SU-DHL-6 (cell line): Measurements from ENCODE around the gene GHR.

Source experiments
- H2AFZ ChIP-seq: fragments of 200-600 bp; sonication (generic); 2 replicates; pipeline ENCODE4 v1.6.1; 2014; ENCODE audit warnings: low read depth, mild to moderate bottlenecking, moderate library complexity, mixed read lengths, antibody characterized with exemption, low read length; ENCODE audit not compliant: severe bottlenecking
- H3F3A ChIP-seq: fragments of 200-600 bp; shearing (Covaris generic); 2 replicates; pipeline ENCODE4 v1.6.0; 2016; ENCODE audit warnings: antibody characterized with exemption, mild to moderate bottlenecking; ENCODE audit not compliant: insufficient read depth
- H3K27ac ChIP-seq: fragments of 200-600 bp; sonication (generic); 2 replicates; pipeline ENCODE4 v1.5.1; 2016; ENCODE audit warnings: low read depth, mild to moderate bottlenecking, low read length, moderate library complexity, mixed read lengths
- H3K27me3 ChIP-seq: fragments of 200-600 bp; sonication (generic), shearing (Covaris generic); 2 replicates; pipeline ENCODE4 v1.6.0; 2014; ENCODE audit warnings: mild to moderate bottlenecking, low read length
- H3K36me3 ChIP-seq: fragments of 200-600 bp; sonication (generic); 2 replicates; pipeline ENCODE4 v1.6.1; 2014; ENCODE audit warnings: mild to moderate bottlenecking, low read length, mixed read lengths
- H3K4me2 ChIP-seq: fragments of 300-600, 200-600 bp; shearing (Covaris generic), sonication (generic); 2 replicates; pipeline ENCODE4 v1.6.0; 2014; ENCODE audit warnings: low read length, low read depth, mild to moderate bottlenecking; ENCODE audit not compliant: poor library complexity, severe bottlenecking
- H3K4me3 ChIP-seq: fragments of 200-600 bp; sonication (generic); 2 replicates; pipeline ENCODE4 v1.5.1; 2014; ENCODE audit warnings: antibody characterized with exemption, low read length, mild to moderate bottlenecking, mixed read lengths; ENCODE audit not compliant: insufficient read depth, poor library complexity, severe bottlenecking
- H3K79me2 ChIP-seq: fragments of 200-600 bp; sonication (generic); 2 replicates; pipeline ENCODE4 v1.6.1; 2014; ENCODE audit warnings: mild to moderate bottlenecking, low read length, moderate library complexity; ENCODE audit not compliant: insufficient read depth
- H3K9ac ChIP-seq: fragments of 200-600 bp; sonication (generic); 2 replicates; pipeline ENCODE4 v1.7.0; 2014; ENCODE audit warnings: mild to moderate bottlenecking, low read length
- H3K9me2 ChIP-seq: fragments of 200-600 bp; sonication (generic); replicated peaks from 2 replicates; pipeline ENCODE4 v1.6.1; 2014; ENCODE audit warnings: low read length; ENCODE audit not compliant: insufficient read depth
- H3K9me3 ChIP-seq: fragments of 200-600 bp; sonication (generic); 2 replicates; pipeline ENCODE4 v1.6.1; 2014; ENCODE audit warnings: low read length, mixed read lengths; ENCODE audit not compliant: insufficient read depth
- H4K20me1 ChIP-seq: fragments of 200-600 bp; sonication (generic); 2 replicates; pipeline ENCODE4 v1.6.1; 2014; ENCODE audit warnings: low read depth, mild to moderate bottlenecking, antibody characterized with exemption, low read length, moderate library complexity, mixed read lengths
- EZH2phosphoT487 ChIP-seq: fragments of 200-600 bp; sonication (generic), shearing (Covaris generic); conservative IDR thresholded peaks from 2 replicates; pipeline ENCODE4 v1.6.1; 2018; ENCODE audit warnings: mild to moderate bottlenecking, antibody characterized with exemption, low read length, moderate library complexity, mixed read lengths
- TF ChIP-seq, protein P1 (sequence below): fragments of 200-600 bp; sonication (generic); IDR thresholded peaks from one replicate; pipeline ENCODE4 v1.5.1; 2017; ENCODE audit warnings: antibody characterized with exemption, mild to moderate bottlenecking, low read length, moderate library complexity; ENCODE audit not compliant: insufficient read depth, poor library complexity, severe bottlenecking

The GHR gene

GRCh38 chr5:42552597-42552996 lies 129.4 kb downstream of the GHR start:
- Histone ChIP-seq H3K4me3 (no peak overlapping the region), H3K9me2 (no peaks in the 10 kb centered on the region), H3K9me3 (no peaks in the 10 kb centered on the region), H3K27ac (no peak overlapping the region), H2AFZ (no peak overlapping the region), H3K27me3 (no peaks in the 10 kb centered on the region), H3F3A (no peaks in the 10 kb centered on the region), H3K79me2 (no peaks in the 10 kb centered on the region), H3K4me2 (no peak overlapping the region), H3K9ac (no peak overlapping the region), H4K20me1 (no peaks in the 10 kb centered on the region), H3K36me3 (no peaks in the 10 kb centered on the region)
- TF ChIP-seq, protein P1, sequence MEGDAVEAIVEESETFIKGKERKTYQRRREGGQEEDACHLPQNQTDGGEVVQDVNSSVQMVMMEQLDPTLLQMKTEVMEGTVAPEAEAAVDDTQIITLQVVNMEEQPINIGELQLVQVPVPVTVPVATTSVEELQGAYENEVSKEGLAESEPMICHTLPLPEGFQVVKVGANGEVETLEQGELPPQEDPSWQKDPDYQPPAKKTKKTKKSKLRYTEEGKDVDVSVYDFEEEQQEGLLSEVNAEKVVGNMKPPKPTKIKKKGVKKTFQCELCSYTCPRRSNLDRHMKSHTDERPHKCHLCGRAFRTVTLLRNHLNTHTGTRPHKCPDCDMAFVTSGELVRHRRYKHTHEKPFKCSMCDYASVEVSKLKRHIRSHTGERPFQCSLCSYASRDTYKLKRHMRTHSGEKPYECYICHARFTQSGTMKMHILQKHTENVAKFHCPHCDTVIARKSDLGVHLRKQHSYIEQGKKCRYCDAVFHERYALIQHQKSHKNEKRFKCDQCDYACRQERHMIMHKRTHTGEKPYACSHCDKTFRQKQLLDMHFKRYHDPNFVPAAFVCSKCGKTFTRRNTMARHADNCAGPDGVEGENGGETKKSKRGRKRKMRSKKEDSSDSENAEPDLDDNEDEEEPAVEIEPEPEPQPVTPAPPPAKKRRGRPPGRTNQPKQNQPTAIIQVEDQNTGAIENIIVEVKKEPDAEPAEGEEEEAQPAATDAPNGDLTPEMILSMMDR = no peak
- TF ChIP-seq EZH2phosphoT487 = no peak

DNA sequence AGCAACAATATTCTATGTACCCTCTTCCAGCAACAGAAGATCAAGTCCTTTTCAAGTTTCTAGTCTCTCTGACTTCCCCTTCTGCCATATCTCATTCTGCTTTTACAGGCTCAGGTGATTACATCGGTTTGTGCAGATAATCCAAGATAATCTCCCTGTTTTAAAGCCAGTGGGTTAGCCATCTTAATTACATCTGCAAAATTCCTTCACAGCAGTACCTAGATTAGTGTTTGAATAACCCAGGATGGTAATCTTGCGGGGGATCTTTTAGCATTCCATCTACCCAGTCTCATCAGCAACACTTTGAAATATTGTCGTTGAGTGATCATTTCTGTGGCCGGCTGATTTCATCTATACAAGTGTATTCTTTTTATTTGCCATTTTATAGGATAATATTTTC lies 130.2 kb downstream of the GHR start:
- Histone ChIP-seq H3K27me3 (no peaks in the 10 kb centered on the region), H3F3A (no peaks in the 10 kb centered on the region), H3K9me3 (no peaks in the 10 kb centered on the region), H3K9me2 (no peaks in the 10 kb centered on the region), H4K20me1 (no peaks in the 10 kb centered on the region), H3K9ac (no peak overlapping the region), H3K79me2 (no peaks in the 10 kb centered on the region), H3K36me3 (no peaks in the 10 kb centered on the region), H3K4me3 (no peak overlapping the region), H3K4me2 (no peak overlapping the region), H3K27ac (no peak overlapping the region), H2AFZ (no peak overlapping the region)
- TF ChIP-seq EZH2phosphoT487 = no peak
- TF ChIP-seq, protein P1 = no peak

DNA sequence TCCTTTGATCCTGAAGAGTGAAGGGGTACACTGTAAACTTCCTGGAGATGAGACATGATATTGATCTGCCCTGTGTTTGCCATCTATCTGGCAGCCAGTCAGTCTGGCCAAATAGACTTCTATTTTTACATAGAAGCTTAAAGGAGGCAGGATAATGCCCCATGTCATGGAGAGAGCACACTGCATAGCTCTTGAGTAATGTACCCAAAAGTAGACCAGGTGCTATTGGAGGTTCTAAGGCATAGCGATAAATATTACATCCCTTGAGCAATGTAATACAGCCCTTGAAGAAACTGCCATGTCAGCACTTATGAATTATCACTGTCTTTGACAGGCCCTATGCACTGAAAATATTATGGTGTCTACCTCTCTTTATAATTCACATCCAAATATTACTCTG lies 131.8 kb downstream of the GHR start:
- Histone ChIP-seq H3K4me3 (no peak overlapping the region), H4K20me1 (no peaks in the 10 kb centered on the region), H3K9ac (no peak overlapping the region)

More for the DNA sequence above, 131.8 kb downstream of the GHR start:
- Histone ChIP-seq H3K27me3 (no peaks in the 10 kb centered on the region), H3K9me3 (no peaks in the 10 kb centered on the region), H3K4me2 (no peak overlapping the region), H3K27ac (no peak overlapping the region), H3K79me2 (no peaks in the 10 kb centered on the region), H3K9me2 (no peaks in the 10 kb centered on the region), H3K36me3 (no peaks in the 10 kb centered on the region), H3F3A (no peaks in the 10 kb centered on the region), H2AFZ (no peak overlapping the region)
- TF ChIP-seq, protein P1 = no peak
- TF ChIP-seq EZH2phosphoT487 = no peak
